ENCODE data around the gene JAM2. TPM values are rescaled to one million over a fixed set of nuclear protein-coding genes. Genes with fewer than 3 reads are reported as not detected.

Gene JAM2
- total RNA-seq, 4 donors from 2014 or later, result 2.3 to 6.1 (median 3.7) TPM

DNA sequence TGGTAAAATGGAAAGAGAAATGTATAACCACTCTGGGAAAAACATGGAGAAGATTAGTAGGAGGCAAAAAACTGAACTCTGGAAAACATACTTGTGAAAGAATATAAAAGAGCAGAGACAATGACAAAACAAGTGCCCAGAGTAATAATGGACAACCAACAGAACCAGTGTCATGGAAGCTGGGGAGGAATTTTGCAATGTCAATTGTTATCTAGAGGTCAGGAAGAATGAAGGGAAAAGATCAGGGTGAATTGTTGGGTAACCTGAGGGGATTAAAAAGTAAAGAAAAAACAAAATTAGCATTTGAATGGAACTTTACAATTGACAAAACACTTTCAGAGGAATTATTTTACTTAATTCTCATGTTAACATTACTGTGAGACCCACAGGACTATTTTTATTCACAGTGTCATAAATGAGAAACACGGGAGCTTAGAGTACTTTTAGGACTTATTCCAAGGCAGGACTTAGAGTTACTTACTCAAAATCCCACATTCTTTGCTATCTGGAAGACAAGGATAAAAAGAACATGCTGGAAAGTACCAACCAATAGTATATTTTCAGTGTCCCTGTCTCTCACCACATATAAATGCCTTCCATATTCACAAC, 19.5 kb downstream of the JAM2 start:
- Histone ChIP-seq H3K36me3 (no peaks in the 10 kb centered on the region), H3K4me1 (no peaks in the 10 kb centered on the region), H3K9me3 (no peaks in the 10 kb centered on the region), H3K27ac (no peak overlapping the region), H3K4me3 (no peak overlapping the region), H3K27me3 (no peaks in the 10 kb centered on the region)
- no peak for DNase-seq
- TF ChIP-seq POLR2A (IDR thresholded peaks at IDR 0.05), result no peak
- TF ChIP-seq, protein P1, sequence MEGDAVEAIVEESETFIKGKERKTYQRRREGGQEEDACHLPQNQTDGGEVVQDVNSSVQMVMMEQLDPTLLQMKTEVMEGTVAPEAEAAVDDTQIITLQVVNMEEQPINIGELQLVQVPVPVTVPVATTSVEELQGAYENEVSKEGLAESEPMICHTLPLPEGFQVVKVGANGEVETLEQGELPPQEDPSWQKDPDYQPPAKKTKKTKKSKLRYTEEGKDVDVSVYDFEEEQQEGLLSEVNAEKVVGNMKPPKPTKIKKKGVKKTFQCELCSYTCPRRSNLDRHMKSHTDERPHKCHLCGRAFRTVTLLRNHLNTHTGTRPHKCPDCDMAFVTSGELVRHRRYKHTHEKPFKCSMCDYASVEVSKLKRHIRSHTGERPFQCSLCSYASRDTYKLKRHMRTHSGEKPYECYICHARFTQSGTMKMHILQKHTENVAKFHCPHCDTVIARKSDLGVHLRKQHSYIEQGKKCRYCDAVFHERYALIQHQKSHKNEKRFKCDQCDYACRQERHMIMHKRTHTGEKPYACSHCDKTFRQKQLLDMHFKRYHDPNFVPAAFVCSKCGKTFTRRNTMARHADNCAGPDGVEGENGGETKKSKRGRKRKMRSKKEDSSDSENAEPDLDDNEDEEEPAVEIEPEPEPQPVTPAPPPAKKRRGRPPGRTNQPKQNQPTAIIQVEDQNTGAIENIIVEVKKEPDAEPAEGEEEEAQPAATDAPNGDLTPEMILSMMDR (IDR thresholded peaks at IDR 0.05 in 4 of 5, conservative IDR thresholded peaks at IDR 0.05 in 1 of 5), result no peak
- in situ Hi-C loops (cut with MboI; ENCODE audit: low sequenced_read_pairs in 4 of 4), result no loop called here
- no peak for ATAC-seq
- intact Hi-C loops (cut with DNase I; ENCODE audit: low total_unique reads), result no loop called here

DNA sequence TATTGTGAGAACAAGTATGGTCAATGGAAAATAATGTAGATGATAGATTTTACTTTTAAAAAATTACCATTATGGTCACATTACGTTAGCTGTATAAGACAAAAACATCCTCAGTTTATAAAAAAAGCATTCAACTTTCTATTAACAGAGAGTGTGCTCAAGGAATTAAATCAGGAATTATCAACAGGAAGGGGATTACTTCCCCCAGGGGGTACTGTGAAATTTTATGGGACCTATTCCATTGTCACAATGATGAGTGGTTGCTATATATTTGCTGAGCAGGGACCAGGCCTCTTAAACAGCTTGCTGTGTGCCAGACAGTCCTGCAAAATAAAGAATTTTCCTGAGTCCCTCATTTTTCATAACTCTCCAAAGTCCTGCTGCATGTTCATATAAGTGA, 21.2 kb downstream of the JAM2 start:
- H3K4me3 ChIP-seq, result no peak overlapping the region
- H3K4me1 ChIP-seq, result no peaks in the 10 kb centered on the region
- no peak overlapping the region for H3K27ac ChIP-seq
- in situ Hi-C loops (cut with MboI; ENCODE audit: low sequenced_read_pairs in 4 of 4), result no loop called here
- ATAC-seq, result no peak
- H3K27me3 ChIP-seq, result no peaks in the 10 kb centered on the region
- H3K9me3 ChIP-seq, result no peaks in the 10 kb centered on the region
- no peak for TF ChIP-seq POLR2A (IDR thresholded peaks at IDR 0.05)
- TF ChIP-seq, protein P1 (IDR thresholded peaks at IDR 0.05 in 4 of 5, conservative IDR thresholded peaks at IDR 0.05 in 1 of 5), result no peak
- DNase-seq, result no peak
- intact Hi-C loops (cut with DNase I; ENCODE audit: low total_unique reads), result no loop called here
- no peaks in the 10 kb centered on the region for H3K36me3 ChIP-seq

DNA sequence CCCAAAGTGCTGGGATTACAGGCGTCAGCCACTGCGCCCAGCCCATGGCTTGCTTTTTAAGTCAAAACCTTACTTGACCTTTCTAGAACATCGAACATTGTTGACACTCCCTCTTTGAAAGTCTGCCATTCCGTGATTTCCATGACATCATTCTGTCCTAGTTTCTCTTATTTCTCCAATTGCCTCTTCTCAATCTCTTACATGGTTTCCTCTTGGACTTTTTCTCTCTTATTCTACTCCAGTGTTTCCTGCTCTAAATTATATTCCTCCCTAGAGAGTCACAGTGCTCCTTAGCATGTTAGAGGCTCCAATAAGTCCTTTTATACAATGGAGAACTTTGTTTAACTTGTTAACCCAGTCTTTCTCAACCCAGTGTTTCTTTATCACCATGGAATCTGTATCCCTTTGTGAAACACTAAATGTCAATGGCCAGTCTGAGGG, 25.5 kb downstream of the JAM2 start:
- H3K27ac ChIP-seq, result peak overlapping the region in 3 of 4 donors; percentile 37 to 54 (median 50)
- H3K4me3 ChIP-seq, result no peak overlapping the region
- no peak for DNase-seq
- H3K4me1 ChIP-seq, result no peaks in the 10 kb centered on the region
- no peak for TF ChIP-seq POLR2A (IDR thresholded peaks at IDR 0.05)
- TF ChIP-seq, protein P1 (IDR thresholded peaks at IDR 0.05 in 4 of 5, conservative IDR thresholded peaks at IDR 0.05 in 1 of 5), result no peak
- in situ Hi-C loops (cut with MboI; ENCODE audit: low sequenced_read_pairs in 4 of 4), result no loop called here
- H3K27me3 ChIP-seq, result no peaks in the 10 kb centered on the region
- ATAC-seq, result no peak
- intact Hi-C loops (cut with DNase I; ENCODE audit: low total_unique reads), result no loop called here
- no peaks in the 10 kb centered on the region for H3K9me3 ChIP-seq
- H3K36me3 ChIP-seq, result no peaks in the 10 kb centered on the region

DNA sequence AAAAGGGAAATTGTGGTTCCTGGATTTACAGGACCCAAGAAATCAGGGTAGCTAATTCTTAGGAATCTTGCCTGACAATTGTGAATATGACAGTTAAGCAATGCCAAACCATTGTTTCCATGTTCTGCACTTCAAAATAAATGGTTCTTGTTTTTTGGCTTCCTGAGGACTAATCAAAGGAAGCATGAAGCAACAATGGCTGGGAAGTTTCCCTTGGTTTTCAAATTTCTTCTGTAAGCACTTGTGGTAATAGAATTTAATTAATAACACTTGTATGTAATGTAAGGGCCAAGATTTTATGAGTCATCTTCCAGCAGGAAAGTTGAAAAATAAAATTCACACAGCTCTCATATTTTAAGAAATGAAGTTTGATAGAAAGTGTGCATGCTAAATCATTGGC, 31.7 kb downstream of the JAM2 start:
- Histone ChIP-seq H3K27ac (peak overlapping the region in 3 of 4 donors; percentile 38 to 67 (median 47)), H3K9me3 (no peaks in the 10 kb centered on the region), H3K4me1 (peaks cover 0 to 4% of the 10 kb centered on the region in 2 donors), H3K4me3 (no peak overlapping the region), H3K27me3 (no peaks in the 10 kb centered on the region), H3K36me3 (no peaks in the 10 kb centered on the region)
- ATAC-seq (peak; percentile 36 to 65), DNase-seq (no peak)
- TF ChIP-seq, protein P1 (IDR thresholded peaks at IDR 0.05 in 4 of 5, conservative IDR thresholded peaks at IDR 0.05 in 1 of 5), result no peak
- TF ChIP-seq POLR2A (IDR thresholded peaks at IDR 0.05), result no peak
- intact Hi-C loops (cut with DNase I; ENCODE audit: low total_unique reads) (no loop called here), in situ Hi-C loops (cut with MboI; ENCODE audit: low sequenced_read_pairs in 4 of 4) (no loop called here)

DNA sequence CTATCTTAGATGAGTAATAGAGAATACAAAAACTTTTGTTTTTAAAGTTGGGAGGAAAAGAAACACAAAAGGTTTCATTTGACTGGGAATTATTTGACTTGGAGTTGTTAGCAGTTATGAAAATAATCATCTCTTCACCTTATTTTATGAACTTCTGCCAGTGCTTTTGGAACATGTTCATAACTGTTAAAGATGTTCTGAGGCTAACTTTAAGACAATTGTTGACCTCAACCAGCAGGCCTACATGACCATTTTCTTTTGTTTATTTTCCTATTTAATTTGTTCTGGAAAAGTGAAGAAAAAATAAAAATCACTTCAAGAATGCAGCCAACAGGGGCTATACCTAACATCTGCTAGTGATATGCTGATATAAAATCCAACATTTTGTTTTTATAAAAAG, 37.4 kb downstream of the JAM2 start:
- Histone ChIP-seq H3K36me3 (no peaks in the 10 kb centered on the region), H3K9me3 (no peaks in the 10 kb centered on the region), H3K27me3 (no peaks in the 10 kb centered on the region), H3K4me3 (no peak overlapping the region), H3K27ac (peak overlapping the region in 2 of 4 donors; percentile 9 to 60), H3K4me1 (peaks cover 0 to 11% of the 10 kb centered on the region in 2 donors)
- in situ Hi-C loops (cut with MboI; ENCODE audit: low sequenced_read_pairs in 4 of 4) (no loop called here), intact Hi-C loops (cut with DNase I; ENCODE audit: low total_unique reads) (no loop called here)
- DNase-seq (no peak), ATAC-seq (no peak)
- no peak for TF ChIP-seq POLR2A (IDR thresholded peaks at IDR 0.05)
- TF ChIP-seq, protein P1 (IDR thresholded peaks at IDR 0.05 in 4 of 5, conservative IDR thresholded peaks at IDR 0.05 in 1 of 5), result no peak

Data from gastrocnemius medialis (tissue), 4 donors.